HEK293 (cell line): ENCODE results near the gene KRT39.

Source experiments
- CTCF ChIA-PET: fragments of 350-600 bp; formaldehyde crosslinking; extraction: SDS; loops from one replicate; lab custom pipeline; 2021; ENCODE audit warnings: antibody characterized with exemption; lab: Yijun Ruan, JAX
- POLR2A ChIA-PET: fragments of 300-600 bp; formaldehyde crosslinking; extraction: SDS; loops from one replicate; lab custom pipeline; 2020; ENCODE audit warnings: antibody characterized with exemption, inconsistent platforms; lab: Yijun Ruan, JAX
- H3K27ac ChIP-seq: fragments of 200-500 bp; sonication (Bioruptor generic); 2 replicates; pipeline ENCODE4 v1.5.1; 2014; ENCODE audit warnings: low read depth, low read length, control low read depth, inconsistent platforms; ENCODE audit errors: extremely low read depth
- H3K36me3 ChIP-seq, 2 experiments: fragments of 200-500 bp in 1 of 2; sonication (Bioruptor generic) in 1 of 2; 1 replicate in 1 of 2; 2 replicates in 1 of 2; pipeline ENCODE4 v1.5.1; 2014 to 2017; ENCODE audit warnings: inconsistent platforms in 2 of 2, low read length in 2 of 2; ENCODE audit not compliant: control insufficient read depth in 2 of 2, insufficient read depth in 1 of 2
- H3K4me1 ChIP-seq: fragments of 200-500 bp; sonication (Bioruptor generic); 2 replicates; pipeline ENCODE4 v1.5.1; 2014; ENCODE audit warnings: mild to moderate bottlenecking, low read length, inconsistent platforms; ENCODE audit not compliant: control insufficient read depth, insufficient read depth
- H3K4me3 ChIP-seq: 2 replicates; pipeline ENCODE4 v1.5.1; 2011; ENCODE audit warnings: low read depth, mild to moderate bottlenecking, control low read depth, low read length, moderate library complexity
- H3K9me3 ChIP-seq: fragments of 200-500 bp; sonication (Bioruptor generic); 2 replicates; pipeline ENCODE4 v1.5.1; 2014; ENCODE audit warnings: low read depth, low read length, inconsistent platforms; ENCODE audit not compliant: control insufficient read depth, insufficient read depth
- EGR2 ChIP-seq: fragments of 450-650 bp; formaldehyde crosslinking; IDR thresholded peaks from 2 replicates; pipeline ENCODE4 v1.5.1; 2016; ENCODE audit warnings: low read depth, missing biosample characterization, missing genetic modification characterization
- GFI1B ChIP-seq: fragments of 450-650 bp; formaldehyde crosslinking; IDR thresholded peaks from 2 replicates; pipeline ENCODE4 v1.5.1; 2016; ENCODE audit warnings: missing biosample characterization, missing genetic modification characterization
- GLI4 ChIP-seq: fragments of 450-650 bp; formaldehyde crosslinking; IDR thresholded peaks from 2 replicates; pipeline ENCODE4 v1.5.1; 2016; ENCODE audit warnings: missing biosample characterization, missing genetic modification characterization
- KLF9 ChIP-seq: fragments of 450-650 bp; formaldehyde crosslinking; IDR thresholded peaks from 2 replicates; pipeline ENCODE4 v1.5.1; 2016; ENCODE audit warnings: missing biosample characterization, missing genetic modification characterization, low read depth
- WT1 ChIP-seq: fragments of 450-650 bp; formaldehyde crosslinking; IDR thresholded peaks from 2 replicates; pipeline ENCODE4 v1.5.1; 2016; ENCODE audit warnings: missing biosample characterization, missing genetic modification characterization
- ZBTB1 ChIP-seq: fragments of 450-650 bp; formaldehyde crosslinking; IDR thresholded peaks from 2 replicates; pipeline ENCODE4 v1.5.1; 2016; ENCODE audit warnings: missing biosample characterization, missing genetic modification characterization
- ZFHX2 ChIP-seq: fragments of 450-650 bp; formaldehyde crosslinking; conservative IDR thresholded peaks from 2 replicates; pipeline ENCODE4 v1.5.1; 2016; ENCODE audit warnings: missing biosample characterization, missing genetic modification characterization
- ZNF248 ChIP-seq: fragments of 450-650 bp; formaldehyde crosslinking; IDR thresholded peaks from 2 replicates; pipeline ENCODE4 v1.5.1; 2017; ENCODE audit warnings: missing biosample characterization, missing genetic modification characterization
- ZNF366 ChIP-seq: fragments of 450-650 bp; formaldehyde crosslinking; conservative IDR thresholded peaks from 2 replicates; pipeline ENCODE4 v1.5.1; 2016; ENCODE audit warnings: missing biosample characterization, missing genetic modification characterization
- ZNF426 ChIP-seq: fragments of 450-650 bp; formaldehyde crosslinking; IDR thresholded peaks from 2 replicates; pipeline ENCODE4 v1.5.1; 2017; ENCODE audit warnings: missing biosample characterization, missing genetic modification characterization, mild to moderate bottlenecking, inconsistent platforms, moderate library complexity
- ZNF473 ChIP-seq: fragments of 450-650 bp; formaldehyde crosslinking; IDR thresholded peaks from 2 replicates; pipeline ENCODE4 v1.5.1; 2017; ENCODE audit warnings: missing biosample characterization, missing genetic modification characterization
- ZNF555 ChIP-seq: fragments of 450-650 bp; formaldehyde crosslinking; conservative IDR thresholded peaks from 2 replicates; pipeline ENCODE4 v1.5.1; 2017; ENCODE audit warnings: missing biosample characterization, mild to moderate bottlenecking, missing genetic modification characterization, inconsistent platforms
- ZNF561 ChIP-seq: fragments of 450-650 bp; IDR thresholded peaks from 2 replicates; pipeline ENCODE4 v1.5.1; 2018; ENCODE audit warnings: missing biosample characterization, missing genetic modification characterization, borderline replicate concordance
- ZNF585B ChIP-seq: fragments of 450-650 bp; formaldehyde crosslinking; IDR thresholded peaks from 2 replicates; pipeline ENCODE4 v1.5.1; 2016; ENCODE audit warnings: missing biosample characterization, missing genetic modification characterization
- ZNF610 ChIP-seq: fragments of 450-650 bp; formaldehyde crosslinking; IDR thresholded peaks from 2 replicates; pipeline ENCODE4 v1.5.1; 2016; ENCODE audit warnings: missing biosample characterization, missing genetic modification characterization, borderline replicate concordance
- ZNF677 ChIP-seq: fragments of 450-650 bp; IDR thresholded peaks from 2 replicates; pipeline ENCODE4 v1.5.0; 2018; ENCODE audit warnings: missing biosample characterization, mild to moderate bottlenecking, missing genetic modification characterization, moderate library complexity
- ZNF76 ChIP-seq: fragments of 450-650 bp; formaldehyde crosslinking; IDR thresholded peaks from 2 replicates; pipeline ENCODE4; 2016; ENCODE audit warnings: low read depth, missing biosample characterization, missing genetic modification characterization, borderline replicate concordance
- ZSCAN23 ChIP-seq: fragments of 450-650 bp; formaldehyde crosslinking; IDR thresholded peaks from 2 replicates; pipeline ENCODE4 v1.5.1; 2016; ENCODE audit warnings: missing biosample characterization, missing genetic modification characterization
- TF ChIP-seq, protein P1 (sequence below): fragments of 450-650 bp; formaldehyde crosslinking; IDR thresholded peaks from 2 replicates; pipeline ENCODE4 v1.5.1; 2016; ENCODE audit warnings: missing biosample characterization, missing genetic modification characterization
- TF ChIP-seq, protein P2 (sequence below): fragments of 450-650 bp; formaldehyde crosslinking; IDR thresholded peaks from 2 replicates; pipeline ENCODE4 v1.5.1; 2016; ENCODE audit warnings: missing biosample characterization, missing genetic modification characterization, borderline replicate concordance
- TF ChIP-seq, protein P3 (sequence below): fragments of 450-650 bp; formaldehyde crosslinking; IDR thresholded peaks from 2 replicates; pipeline ENCODE4 v1.5.1; 2017; ENCODE audit warnings: missing biosample characterization, missing genetic modification characterization
- TF ChIP-seq, protein P4 (sequence below): fragments of 450-650 bp; formaldehyde crosslinking; IDR thresholded peaks from 2 replicates; pipeline ENCODE4 v1.5.1; 2016; ENCODE audit warnings: missing biosample characterization, missing genetic modification characterization

The KRT39 gene

DNA sequence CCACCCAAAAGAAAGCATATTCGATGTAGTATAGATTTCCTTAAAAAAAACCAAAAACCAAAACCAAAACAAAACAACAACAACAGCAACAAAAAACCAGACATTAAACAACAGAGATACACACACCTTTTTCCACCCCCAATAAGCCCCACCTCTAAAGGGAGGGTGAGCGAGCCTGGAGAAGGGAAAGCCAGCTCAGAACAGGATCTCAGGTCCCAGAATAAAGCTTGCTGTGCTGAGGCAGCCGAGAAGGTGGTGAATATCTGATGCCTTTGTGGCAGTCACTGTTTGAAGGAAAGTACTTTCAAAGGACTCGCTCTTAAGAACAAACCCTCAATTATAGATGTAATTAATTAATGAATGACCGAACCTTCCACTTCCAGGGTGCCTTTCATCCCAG is 29.8 kb downstream of the KRT39 start:
- POLR2A ChIA-PET, result interaction anchor here (0.5 kb wide), 1 partner anchor 10 kb away, joined by 4 read pairs; no protein-coding TSS in a partner anchor
- Histone ChIP-seq H3K4me1 (no peaks in the 10 kb centered on the region), H3K4me3 (no peak overlapping the region), H3K9me3 (no peaks in the 10 kb centered on the region), H3K36me3 (no peaks in the 10 kb centered on the region), H3K27ac (no peak overlapping the region)
- CTCF ChIA-PET, result interaction anchor here (0.7 kb wide), 1 partner anchor 972 kb away, joined by 4 read pairs; no protein-coding TSS in a partner anchor
- TF ChIP-seq ZNF426 (tag by site-specific recombination), result no peak
- no peak for TF ChIP-seq KLF9 (tag by site-specific recombination)
- no peak for TF ChIP-seq GLI4 (tag by site-specific recombination)
- no peak for TF ChIP-seq ZNF585B (tag by site-specific recombination)
- TF ChIP-seq ZSCAN23, result no peak
- TF ChIP-seq ZNF76, result no peak
- no peak for TF ChIP-seq ZNF366 (tag by site-specific recombination)
- no peak for TF ChIP-seq ZNF473 (tag by site-specific recombination)
- TF ChIP-seq ZBTB1 (tag by site-specific recombination), result no peak
- TF ChIP-seq ZNF555, result no peak
- TF ChIP-seq ZNF610 (tag by site-specific recombination), result no peak
- no peak for TF ChIP-seq ZNF677 (tag by site-specific recombination)
- TF ChIP-seq ZNF561, result no peak
- TF ChIP-seq, protein P1, sequence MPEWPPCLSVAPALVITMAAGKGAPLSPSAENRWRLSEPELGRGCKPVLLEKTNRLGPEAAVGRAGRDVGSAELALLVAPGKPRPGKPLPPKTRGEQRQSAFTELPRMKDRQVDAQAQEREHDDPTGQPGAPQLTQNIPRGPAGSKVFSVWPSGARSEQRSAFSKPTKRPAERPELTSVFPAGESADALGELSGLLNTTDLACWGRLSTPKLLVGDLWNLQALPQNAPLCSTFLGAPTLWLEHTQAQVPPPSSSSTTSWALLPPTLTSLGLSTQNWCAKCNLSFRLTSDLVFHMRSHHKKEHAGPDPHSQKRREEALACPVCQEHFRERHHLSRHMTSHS (tag by site-specific recombination), result no peak
- no peak for TF ChIP-seq EGR2 (tag by site-specific recombination)
- TF ChIP-seq, protein P2, sequence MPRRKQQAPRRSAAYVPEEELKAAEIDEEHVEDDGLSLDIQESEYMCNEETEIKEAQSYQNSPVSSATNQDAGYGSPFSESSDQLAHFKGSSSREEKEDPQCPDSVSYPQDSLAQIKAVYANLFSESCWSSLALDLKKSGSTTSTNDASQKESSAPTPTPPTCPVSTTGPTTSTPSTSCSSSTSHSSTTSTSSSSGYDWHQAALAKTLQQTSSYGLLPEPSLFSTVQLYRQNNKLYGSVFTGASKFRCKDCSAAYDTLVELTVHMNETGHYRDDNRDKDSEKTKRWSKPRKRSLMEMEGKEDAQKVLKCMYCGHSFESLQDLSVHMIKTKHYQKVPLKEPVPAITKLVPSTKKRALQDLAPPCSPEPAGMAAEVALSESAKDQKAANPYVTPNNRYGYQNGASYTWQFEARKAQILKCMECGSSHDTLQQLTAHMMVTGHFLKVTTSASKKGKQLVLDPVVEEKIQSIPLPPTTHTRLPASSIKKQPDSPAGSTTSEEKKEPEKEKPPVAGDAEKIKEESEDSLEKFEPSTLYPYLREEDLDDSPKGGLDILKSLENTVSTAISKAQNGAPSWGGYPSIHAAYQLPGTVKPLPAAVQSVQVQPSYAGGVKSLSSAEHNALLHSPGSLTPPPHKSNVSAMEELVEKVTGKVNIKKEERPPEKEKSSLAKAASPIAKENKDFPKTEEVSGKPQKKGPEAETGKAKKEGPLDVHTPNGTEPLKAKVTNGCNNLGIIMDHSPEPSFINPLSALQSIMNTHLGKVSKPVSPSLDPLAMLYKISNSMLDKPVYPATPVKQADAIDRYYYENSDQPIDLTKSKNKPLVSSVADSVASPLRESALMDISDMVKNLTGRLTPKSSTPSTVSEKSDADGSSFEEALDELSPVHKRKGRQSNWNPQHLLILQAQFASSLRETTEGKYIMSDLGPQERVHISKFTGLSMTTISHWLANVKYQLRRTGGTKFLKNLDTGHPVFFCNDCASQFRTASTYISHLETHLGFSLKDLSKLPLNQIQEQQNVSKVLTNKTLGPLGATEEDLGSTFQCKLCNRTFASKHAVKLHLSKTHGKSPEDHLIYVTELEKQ (tag by site-specific recombination), result no peak
- no peak for TF ChIP-seq WT1 (tag by site-specific recombination)
- TF ChIP-seq ZNF248 (tag by site-specific recombination), result no peak

DNA sequence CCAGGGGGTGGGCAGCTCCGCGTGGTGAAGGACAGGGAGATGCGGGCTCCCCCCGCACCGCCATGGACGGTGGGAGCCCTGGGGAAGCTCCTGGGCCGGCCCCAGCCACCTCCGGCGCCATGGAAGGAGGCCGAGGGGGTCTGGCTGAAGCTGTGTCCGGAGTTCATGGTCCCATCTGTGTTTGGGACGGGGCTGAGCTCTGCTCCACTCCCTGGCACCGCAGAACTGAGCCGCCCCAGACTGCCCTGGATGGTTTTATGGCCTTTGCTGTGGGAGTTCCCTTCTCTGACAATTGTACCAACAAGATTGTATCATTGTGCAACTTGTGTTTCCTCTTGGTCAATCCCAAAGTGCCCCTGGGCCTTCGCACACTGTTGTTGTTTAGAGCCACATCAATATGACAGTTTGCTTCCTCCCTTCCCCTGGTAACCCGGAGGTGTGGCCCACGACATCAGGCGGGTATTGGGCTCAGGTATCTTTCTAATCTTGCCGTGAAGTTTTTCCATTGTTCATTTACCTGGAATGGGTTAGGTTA is 30.2 kb downstream of the KRT39 start:
- Histone ChIP-seq H3K4me1 (no peaks in the 10 kb centered on the region), H3K27ac (no peak overlapping the region), H3K4me3 (no peak overlapping the region), H3K9me3 (no peaks in the 10 kb centered on the region), H3K36me3 (no peaks in the 10 kb centered on the region)
- ChIA-PET CTCF (interaction anchor here (0.6 to 0.7 kb wide), 2 partner anchors 585 to 973 kb away, joined by 4 read pairs; no protein-coding TSS in a partner anchor), POLR2A (interaction anchor here (0.5 kb wide), 1 partner anchor 11 kb away, joined by 4 read pairs; no protein-coding TSS in a partner anchor)
- no peak for TF ChIP-seq ZFHX2 (tag by site-specific recombination)
- TF ChIP-seq, protein P3, sequence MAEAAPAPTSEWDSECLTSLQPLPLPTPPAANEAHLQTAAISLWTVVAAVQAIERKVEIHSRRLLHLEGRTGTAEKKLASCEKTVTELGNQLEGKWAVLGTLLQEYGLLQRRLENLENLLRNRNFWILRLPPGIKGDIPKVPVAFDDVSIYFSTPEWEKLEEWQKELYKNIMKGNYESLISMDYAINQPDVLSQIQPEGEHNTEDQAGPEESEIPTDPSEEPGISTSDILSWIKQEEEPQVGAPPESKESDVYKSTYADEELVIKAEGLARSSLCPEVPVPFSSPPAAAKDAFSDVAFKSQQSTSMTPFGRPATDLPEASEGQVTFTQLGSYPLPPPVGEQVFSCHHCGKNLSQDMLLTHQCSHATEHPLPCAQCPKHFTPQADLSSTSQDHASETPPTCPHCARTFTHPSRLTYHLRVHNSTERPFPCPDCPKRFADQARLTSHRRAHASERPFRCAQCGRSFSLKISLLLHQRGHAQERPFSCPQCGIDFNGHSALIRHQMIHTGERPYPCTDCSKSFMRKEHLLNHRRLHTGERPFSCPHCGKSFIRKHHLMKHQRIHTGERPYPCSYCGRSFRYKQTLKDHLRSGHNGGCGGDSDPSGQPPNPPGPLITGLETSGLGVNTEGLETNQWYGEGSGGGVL (tag by site-specific recombination), result no peak
- TF ChIP-seq, protein P4, sequence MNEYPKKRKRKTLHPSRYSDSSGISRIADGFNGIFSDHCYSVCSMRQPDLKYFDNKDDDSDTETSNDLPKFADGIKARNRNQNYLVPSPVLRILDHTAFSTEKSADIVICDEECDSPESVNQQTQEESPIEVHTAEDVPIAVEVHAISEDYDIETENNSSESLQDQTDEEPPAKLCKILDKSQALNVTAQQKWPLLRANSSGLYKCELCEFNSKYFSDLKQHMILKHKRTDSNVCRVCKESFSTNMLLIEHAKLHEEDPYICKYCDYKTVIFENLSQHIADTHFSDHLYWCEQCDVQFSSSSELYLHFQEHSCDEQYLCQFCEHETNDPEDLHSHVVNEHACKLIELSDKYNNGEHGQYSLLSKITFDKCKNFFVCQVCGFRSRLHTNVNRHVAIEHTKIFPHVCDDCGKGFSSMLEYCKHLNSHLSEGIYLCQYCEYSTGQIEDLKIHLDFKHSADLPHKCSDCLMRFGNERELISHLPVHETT (tag by site-specific recombination), result no peak
- no peak for TF ChIP-seq GFI1B
